HK-2 (cell line): ENCODE data around the gene IGFBP2.

Source experiments
- DNase-seq: peaks from one replicate; pipeline ENCODE4 v3.0.0-alpha.2; 2018; ENCODE audit not compliant: unreplicated experiment

Gene IGFBP2

DNA sequence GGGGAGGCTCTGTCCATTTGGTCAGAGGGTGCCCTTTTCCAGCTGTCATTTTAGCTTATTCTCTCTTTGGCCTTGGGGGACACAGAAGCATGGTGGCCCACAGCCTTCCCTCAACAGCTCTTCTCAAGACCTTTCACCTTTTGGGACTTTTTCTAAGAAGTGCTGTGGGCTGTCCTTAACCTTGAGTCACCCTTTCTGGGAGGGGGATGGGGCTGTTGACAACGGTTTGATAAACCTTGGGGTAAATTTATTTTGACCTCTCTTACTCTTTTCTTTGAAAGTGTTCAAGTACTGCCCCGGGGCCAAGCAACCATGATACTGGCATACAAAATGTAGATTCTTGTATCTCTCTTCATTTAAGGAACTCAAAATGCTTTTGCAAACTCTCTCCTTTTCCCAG lies 48.5 kb downstream of the IGFBP2 start:
- no peak for DNase-seq

DNA sequence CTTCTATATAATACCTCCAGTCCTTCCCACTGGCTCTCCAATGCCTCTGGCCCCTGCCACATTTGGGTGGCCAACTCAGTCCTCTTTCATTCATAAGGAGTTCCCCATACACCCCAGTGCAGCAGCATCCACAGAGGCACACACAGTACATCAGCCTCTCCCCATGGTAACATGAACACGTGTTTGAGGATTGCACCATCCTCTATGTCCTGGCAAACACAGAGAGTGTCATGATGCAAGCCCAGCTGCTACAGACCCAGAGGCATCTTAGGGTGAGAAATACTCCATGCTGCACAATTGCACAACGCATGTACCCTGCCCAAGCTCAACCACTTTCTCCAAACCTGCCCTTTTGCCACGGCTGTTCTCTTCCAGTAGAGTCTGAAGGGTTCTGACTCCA lies 50.6 kb downstream of the IGFBP2 start:
- no peak for DNase-seq

DNA sequence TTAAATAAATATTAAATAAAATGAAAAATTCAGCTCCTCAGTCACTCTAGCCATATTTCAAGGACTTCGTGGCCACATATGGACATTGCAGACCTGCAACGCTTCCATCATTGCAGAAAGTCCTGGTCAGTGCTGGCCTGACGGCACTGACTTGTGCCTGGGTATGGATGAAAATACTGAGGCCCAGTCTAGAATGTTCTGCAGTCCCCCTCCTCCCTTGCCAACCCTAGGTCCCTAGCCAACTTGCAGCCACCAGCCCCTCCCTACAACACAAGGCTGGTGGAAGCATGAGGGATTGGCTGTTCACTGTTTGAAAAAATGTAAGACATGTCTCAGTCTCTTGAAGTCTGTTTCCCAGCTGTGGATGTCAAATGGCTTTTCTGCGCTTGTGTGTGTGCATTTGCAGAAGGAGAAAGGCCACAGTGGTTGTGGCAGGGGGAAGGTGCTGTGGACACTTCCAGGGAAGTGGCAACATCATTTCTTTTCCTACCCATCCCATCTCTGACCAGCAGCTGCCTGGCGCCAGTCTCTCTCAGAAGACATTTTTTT lies 52.2 kb downstream of the IGFBP2 start:
- DNase-seq, result no peak

DNA sequence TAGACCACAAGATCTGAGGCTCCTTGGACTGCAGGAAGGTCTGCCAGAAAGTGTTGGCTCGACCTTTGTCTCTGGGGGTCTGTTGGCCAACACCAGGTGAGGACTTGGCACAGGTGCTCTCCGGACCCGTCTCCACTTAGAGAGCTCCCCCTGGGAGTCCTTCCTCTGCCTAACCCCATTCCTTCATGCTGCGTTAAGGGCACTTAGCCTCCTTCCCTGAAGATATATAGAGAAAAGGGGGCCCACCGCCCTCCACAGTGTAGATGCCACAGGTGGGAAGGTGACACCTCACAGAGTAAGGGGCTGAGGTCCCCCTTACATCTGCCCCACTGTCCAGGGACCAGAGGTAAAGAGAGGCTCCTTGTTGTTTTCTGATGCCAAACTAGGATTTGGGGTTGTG lies 53.9 kb downstream of the IGFBP2 start:
- DNase-seq, result no peak

DNA sequence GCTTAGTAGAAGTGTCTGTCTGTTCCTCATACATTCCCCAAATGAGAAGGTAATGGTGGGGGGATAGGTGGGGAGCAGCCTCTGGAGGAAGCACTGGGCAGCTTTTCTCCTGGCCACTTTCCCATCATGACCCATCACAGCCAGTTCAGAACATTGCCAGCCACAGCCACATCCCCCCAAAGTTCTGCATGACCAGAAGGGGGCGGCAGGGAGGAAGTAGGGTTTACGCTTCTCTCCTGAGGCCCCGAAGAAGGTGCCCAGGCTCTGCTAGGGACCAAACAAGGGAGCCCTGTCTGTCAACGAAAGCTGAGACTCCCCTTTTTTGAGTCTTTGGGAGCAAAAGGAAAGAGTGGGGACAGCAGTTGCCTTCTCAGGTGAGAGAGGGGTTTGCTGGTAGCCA lies 54.4 kb downstream of the IGFBP2 start:
- no peak for DNase-seq

DNA sequence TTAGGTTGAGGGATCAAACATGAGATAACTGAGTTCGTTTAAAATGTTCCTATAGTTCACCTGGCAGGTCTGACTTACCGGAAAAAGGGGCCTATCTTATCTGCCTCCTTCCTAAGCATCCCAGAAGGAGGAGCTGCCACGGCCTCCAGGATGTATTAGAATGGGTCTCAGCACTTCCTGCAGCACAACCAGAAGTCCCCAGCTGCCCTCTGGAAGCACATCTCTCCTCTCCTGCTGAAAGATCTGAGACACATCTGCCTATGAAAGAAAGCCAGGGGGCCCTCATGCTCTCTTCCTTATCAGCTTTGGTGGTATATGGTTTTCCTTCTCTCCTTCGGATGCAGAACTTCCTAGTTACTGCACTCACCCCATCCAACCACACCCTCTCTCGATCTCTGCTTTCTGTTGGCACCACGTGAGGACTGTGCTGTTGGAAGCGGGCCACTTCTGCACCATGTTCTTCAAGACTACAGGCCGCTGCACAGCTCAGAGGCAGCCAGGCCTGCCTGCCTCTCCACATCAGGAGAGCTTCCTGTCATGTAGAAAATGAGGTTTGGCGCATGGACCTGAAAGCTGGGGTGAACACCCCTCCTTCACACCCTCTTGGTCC lies 55.6 kb downstream of the IGFBP2 start:
- DNase-seq, result no peak

DNA sequence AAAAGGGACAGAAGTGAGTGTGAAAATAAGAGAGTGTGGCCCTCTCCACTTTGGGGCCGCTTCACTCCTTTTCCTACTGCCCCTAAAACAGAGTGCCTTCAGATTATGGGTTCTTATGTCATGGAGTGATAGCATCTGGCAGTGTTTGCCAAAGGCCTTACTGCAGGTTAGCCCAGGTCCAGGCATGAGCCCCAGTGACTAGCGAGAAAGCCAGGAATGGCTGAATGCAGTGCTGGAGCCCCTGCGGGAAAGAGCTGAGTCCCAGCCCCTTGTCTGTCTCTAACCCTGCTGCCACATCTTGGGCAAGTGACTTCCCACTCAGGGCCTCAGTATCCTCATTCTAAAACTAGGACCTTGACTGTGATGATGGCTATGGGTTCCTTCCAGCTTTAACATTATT lies 56.2 kb downstream of the IGFBP2 start:
- DNase-seq, result no peak

DNA sequence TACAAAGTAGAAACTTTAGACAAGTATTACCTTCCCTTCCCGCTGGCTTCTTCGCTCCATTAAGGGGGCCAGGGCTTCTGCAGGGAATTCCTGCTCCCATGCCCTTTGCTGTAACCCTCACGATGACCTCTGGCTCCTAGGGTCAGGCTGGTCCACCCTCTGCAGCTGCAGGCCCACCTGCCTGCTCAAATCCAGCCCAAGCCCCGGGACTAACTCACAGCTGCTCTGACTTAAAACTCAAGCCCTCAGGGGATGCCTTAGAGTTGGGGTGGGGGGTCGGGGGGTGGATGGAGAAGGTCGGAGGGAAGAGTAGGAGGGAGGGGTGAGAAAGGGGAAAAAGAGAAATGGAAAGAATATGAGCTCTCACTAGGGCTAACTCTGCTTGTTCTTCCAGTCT lies 57.2 kb downstream of the IGFBP2 start:
- DNase-seq, result no peak

DNA sequence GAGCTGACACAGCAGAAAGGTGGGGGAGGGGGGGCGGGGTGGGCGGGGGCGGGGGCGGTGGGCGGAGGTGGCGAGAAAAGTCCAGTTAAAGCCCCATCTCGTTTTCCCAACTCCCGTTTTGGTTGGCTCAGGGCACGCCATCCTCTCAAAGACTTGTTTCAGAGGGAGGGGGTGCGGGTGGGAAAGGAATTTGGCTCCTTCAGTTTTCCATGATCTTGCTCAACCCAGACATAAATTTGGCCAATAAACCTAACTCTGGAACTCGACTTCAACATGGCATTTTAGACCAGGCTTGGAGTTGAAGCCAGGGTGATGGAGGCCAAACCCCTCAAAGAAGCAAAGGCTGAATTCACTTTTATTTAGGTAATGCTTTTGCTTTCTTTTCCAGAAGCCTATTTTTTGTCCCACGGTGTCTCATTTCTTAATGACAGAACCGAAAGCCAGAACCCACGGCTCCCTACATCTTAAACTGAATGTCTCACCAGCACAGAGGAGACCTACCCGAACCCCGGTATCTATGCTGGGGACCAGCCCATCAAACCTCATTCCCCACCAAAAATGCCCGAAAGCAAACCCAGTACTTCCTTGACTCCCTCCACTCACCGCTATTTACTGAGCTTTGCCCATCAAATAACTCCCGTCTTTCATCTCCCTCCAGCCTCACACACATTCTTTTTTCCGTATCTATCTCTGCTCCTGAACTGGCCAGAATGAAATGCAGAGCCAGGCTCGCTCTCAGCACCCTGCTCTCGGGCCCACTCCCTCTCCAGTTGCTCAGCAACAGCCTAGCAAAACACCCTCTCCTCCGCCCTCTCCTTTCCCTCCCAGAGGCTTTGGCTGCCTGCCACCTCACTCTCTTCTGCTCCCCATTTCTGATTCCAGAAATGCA lies 57.9 kb downstream of the IGFBP2 start:
- no peak for DNase-seq

DNA sequence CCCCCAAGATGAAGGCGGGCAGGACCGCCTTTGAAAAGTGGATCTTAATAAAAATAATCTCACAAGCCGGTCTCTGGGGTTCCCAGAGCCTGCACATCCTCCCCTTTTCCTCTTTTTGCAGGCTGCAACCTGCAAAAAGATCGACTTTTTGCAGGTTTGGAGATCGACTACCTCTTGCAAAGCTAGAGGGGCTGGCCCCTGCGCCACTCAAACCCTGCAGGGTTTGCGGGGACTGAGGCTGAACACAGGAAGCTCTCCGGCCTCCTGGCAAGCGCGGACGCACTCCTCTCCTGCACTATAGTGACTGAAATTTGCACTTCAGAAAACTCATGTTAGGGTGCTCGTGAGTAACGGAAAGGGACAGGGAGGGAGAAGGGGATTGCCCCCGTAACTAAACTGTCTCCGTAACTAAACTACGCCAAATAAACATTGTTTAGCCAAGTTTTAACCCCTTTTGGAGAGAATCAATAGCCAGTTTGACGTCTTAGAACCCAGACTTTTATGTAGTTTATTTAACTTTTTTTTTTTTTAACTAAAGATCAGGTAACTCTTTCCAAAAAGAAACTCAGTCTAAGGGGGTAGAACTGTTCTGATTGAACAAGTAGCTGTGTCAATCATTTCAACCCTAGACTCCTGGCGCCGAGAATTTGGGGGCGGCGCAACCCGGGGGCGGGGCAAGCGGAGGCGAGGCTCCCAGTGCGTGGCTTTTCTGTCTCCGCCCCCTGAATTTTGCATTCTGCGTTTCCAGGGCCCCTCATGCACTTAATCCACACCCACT lies 59.6 kb downstream of the IGFBP2 start:
- peak; percentile 45 for DNase-seq

DNA sequence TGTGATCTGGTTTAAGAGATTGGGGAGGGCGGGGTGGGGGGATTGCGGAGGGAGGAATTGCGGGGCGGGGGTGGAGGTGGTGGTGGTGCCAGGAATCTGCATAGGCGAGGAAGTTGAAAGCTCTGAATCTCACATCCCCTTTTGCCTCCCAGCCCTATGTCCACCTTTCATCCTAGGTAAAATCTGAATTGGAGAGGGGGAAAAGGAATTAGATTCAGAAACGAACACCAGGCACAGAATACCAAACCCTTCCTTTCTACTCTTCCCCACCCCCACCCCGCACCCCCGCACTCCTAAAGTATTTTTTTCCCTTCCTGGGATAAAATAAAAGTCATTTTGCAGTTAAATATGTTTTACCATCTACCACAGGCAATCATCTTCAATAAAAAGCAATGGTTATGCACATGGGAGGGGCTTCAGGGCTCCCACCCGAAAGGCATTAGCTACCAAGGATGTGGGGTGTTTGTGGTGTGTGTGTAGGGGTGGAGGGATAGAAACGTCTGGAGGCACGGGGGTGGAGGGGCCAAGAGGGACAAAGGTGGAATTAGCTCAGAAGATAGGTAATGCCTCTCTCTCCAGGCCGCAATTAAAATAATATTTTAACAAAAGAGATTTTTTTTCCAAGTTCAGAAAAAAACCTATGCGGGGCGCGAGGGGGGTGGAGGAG lies 60.3 kb downstream of the IGFBP2 start:
- no peak for DNase-seq

DNA sequence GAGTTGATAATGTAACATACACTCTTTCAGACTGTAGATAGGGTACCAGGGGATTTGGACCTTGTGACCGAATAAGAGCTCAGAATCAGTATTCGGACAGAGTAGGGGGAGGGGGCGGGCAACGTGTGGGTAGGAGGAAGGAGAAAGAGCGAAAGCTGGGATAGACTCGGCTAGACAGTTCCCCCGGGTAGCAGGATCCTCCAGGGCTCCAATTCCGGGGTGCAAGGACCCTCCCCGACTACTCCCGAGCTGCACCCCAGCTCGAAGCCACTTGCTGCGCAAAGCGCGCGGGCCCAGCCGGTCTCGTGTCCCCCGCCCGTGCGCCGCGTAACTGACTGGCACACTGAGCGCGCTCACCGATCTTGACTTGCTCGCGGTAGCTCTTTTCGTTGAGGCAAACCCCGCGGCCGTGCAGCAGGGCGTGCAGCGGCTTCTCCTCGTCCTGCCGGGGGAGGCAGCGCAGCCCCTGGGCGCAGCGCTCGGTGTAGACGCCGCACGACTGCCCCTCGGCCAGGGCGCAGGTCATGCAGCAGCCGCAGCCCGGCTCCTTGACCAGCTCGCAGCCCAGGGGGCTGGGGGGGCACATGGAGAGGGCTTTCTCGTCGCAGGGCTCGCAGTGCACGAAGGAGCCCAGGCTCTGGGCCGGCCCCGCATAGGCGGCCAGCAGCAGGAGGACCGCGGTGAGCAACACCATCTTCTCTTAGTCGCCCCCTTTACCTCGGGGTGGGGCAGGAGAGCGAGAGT lies 61.0 kb downstream of the IGFBP2 start:
- peak; percentile 35 for DNase-seq

DNA sequence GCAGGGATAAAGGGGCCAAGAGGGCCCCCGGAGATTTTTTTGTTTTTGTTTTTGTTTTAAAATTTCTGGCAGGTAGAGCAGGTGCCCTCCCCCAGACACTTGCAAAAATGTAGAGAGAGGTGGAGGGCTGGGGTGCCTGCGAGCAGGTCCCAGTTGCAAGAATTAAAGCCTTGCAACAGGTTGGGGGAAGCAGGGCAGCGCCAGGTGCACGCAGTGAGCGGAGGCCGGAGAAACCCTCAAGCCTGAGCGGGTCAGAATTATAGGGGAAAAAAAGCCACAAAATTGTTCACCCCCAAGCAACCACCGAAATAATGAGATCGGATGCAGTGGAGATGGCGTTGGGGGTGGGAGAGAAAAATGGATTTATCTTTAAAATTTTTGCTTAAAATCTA lies 61.6 kb downstream of the IGFBP2 start:
- DNase-seq, result no peak

DNA sequence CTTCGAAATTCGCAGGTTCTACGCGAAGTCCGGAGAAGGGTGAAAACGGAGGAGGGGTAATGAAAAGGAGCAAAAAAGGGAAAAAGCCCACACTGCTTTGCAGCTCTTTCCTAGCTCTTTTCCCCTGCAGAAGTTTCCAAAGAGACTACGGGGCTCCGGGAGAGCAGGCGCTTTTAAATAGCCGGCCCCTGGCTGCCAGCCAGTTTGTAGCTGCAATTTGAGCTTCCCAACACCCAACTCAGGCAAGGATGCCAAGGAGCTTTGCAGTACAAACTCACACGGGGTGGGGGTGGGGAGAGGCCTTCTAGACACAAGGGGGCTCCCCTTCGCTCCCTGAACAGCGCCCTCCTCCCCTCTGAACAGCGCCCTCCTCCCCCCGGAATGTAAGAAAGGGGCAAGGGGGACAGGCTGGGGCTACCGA lies 62.2 kb downstream of the IGFBP2 start, which contains the start of gene IGFBP5:
IGFBP5 (minus strand) TSS at position 149 of the 421 bp plus-strand sequence. CDS start 774 bp downstream, outside the sequence.
- no peak for DNase-seq

DNA sequence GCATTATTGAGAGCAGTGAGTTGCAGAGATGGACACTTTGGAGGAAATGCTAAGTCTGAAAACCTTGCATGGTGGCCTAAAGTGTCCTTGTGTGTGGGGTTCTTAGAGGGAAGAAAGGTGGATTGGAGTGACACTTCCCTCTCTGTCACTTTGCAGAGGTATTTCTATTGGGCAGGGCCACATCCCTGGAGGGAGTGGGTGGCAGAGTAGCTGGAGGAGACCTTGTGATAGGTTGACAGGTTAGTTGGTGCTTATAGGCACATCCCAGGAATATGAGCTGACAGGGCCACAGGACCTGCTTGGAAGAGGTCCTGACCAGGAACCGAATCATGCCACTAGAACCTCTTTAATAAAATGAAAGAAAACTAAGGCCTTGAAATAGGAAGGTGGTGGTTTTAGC lies 63.1 kb downstream of the IGFBP2 start:
- DNase-seq, result no peak

DNA sequence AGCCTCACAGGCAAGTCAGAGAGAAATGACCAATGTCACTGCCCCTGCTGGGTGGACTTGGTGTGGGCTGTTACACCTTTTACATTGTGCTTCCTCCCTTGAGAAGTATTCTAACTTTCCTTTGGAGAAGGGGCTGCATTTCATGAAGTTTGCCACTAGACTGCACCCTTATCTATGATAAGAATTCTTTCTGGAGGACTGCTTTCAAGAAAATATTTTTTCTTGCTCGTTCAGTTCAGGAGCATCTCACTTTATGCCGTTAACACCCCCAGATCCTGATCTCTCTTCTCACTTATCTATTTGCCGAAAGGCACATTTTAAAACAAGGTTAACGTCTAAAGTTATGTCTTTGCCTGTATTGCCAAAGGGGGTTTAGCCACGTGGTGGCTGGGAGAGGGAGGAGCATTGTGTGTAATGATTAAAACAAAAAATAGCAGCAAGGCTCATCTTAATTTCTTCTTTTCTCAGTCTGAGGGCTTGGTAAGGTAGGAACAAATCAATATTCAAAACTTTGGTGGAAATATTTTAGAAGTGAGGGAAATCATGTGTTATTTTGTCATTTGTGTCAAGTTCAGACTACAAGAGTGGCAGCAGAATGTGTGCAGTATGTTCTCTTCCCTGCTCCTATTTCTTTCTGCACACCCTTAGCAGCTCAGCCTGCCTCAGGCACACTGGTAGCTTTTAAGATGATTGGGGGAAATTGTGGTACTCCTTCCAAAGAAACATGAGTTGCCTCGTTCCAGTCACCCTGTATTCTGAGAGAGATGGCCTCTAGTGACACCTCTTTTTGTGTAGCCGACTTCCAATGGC lies 63.7 kb downstream of the IGFBP2 start:
- DNase-seq, result no peak

DNA sequence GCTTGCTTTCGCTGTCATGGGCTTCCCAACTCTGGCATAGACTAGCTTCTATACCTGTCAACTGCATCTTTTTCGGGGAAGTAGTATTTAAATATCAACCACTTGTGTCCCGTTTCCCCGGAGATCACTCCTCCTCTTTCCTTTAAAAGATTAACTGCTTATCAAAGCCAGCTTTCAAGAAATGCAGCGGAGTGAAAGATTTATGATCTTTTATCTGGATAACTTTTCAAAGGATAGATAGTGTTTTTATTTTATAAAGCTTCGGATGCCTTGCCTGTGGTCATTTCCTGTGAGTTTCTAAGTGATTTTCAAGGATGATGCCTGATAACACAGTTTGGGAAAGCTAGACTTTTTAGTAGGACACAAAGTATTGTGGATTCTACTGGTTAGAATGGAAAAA lies 65.1 kb downstream of the IGFBP2 start:
- DNase-seq, result no peak

DNA sequence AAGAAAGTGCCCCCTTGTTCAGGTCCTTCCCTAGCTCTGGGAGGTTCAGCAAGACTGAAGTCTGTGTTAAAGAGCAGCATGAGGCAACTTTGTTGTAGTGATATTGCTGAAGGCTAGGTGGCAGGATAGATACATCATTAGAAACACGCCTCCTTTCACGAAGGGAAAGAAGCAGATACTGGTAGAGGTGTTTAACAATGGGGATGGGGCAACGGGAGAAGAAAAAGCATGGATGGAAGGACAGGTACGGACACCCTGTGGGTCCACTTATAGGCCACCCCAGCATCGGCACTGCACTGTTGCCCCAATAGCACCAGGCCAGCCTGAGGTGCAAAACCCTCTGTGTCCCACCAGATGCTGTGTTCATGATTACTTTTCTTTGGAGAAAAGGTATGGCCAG lies 65.7 kb downstream of the IGFBP2 start:
- DNase-seq, result no peak

DNA sequence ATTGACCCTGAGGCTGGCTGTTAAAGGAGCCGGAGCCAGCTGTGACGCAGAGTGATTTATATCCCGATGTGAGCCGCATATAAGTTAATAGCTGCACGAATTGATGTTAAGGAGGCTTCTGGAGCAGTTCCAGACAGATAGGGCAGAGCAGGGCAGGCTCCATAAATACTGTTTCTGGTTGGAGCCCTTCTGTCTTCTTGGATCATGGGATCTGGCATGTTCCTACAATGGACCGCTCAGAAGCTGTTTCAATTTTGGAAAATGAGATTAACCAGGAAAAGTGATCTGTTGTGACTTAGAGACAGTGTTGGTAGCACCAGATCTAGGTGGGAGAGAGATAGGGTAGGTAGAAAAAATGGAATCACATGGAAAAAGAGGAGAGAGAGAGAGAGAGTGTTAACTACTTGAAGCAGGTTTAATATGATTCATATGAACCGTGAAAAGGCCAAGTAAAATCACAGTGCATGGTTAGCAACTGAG lies 66.9 kb downstream of the IGFBP2 start:
- no peak for DNase-seq

DNA sequence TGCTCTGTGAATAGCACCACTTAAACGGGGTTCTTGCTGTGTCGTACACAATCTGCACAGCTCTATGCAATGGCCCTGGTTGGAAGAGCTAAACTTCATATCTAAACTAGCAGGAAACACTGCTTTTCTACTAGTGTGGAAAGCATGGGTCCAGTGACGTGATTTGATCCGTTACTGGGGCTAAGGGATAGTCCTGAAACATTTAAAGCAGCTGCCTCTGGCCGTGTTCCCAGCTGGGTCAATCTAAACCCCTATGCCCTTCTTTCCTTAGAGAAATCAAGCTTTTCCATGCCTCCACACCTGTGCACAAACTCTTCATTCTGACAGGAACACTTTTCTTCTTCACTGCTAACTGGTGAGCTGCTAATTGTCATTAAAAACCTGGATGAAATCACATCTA lies 67.6 kb downstream of the IGFBP2 start:
- no peak for DNase-seq
